ENCODE results near the gene ETV7. TPM values are rescaled to one million over a fixed set of nuclear protein-coding genes. Genes with fewer than 3 reads are reported as not detected.

Gene ETV7
- total RNA-seq, 4 donors from 2014 or later: 3.3 to 12.1 (median 9.9) TPM

DNA sequence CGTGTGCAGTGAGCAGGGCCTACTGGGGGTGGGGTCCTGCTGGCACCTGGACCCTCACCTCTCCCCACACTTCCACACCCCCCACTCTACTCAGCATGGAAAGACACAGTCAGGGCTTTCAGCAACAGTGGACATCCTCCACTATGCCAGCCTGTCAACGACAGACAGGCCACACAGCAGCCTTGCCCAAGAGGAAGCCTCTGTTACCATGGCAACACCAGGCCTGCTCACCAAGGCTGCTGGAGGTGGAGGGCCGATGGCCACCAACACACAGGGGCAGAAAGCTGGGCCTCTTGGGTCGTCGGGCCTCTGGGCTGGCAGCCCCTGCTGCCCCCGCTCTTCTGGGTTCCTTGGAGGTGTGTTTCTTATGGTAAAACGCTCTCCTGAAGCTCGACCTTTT lies 64.4 kb downstream of the ETV7 start:
- TF ChIP-seq POLR2A (IDR thresholded peaks at IDR 0.05): no peak
- TF ChIP-seq, protein P1, sequence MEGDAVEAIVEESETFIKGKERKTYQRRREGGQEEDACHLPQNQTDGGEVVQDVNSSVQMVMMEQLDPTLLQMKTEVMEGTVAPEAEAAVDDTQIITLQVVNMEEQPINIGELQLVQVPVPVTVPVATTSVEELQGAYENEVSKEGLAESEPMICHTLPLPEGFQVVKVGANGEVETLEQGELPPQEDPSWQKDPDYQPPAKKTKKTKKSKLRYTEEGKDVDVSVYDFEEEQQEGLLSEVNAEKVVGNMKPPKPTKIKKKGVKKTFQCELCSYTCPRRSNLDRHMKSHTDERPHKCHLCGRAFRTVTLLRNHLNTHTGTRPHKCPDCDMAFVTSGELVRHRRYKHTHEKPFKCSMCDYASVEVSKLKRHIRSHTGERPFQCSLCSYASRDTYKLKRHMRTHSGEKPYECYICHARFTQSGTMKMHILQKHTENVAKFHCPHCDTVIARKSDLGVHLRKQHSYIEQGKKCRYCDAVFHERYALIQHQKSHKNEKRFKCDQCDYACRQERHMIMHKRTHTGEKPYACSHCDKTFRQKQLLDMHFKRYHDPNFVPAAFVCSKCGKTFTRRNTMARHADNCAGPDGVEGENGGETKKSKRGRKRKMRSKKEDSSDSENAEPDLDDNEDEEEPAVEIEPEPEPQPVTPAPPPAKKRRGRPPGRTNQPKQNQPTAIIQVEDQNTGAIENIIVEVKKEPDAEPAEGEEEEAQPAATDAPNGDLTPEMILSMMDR (IDR thresholded peaks at IDR 0.05): no peak
- Histone ChIP-seq H3K9me3 (no peaks in the 10 kb centered on the region), H3K4me1 (peaks cover 0 to 5% (median 0%) of the 10 kb centered on the region in 4 donors), H3K4me3 (no peak overlapping the region), H3K27ac (no peak overlapping the region), H3K27me3 (no peaks in the 10 kb centered on the region), H3K36me3 (peaks cover 0 to 35% (median 0%) of the 10 kb centered on the region in 3 donors)
- DNase-seq: no peak

DNA sequence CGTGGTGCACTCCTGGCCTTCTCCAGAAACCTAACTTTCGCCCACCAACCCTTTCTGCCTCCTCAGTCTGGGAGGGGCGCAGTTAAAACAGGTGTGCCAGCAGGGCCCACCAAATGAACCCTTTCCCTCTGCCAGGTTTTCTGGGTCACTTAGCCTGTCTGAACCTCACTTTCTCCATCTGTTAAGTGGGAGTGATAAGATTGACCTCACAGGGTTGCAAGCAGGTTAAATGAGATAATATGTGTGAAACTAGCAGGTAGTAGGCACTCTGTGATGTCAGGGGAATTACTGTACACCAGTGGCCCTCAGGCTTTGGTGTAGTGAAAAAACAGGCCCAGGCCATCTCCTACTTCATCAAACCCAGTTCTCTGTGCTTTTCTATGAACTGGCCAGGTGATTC lies 64.9 kb downstream of the ETV7 start:
- no peaks in the 10 kb centered on the region for H3K9me3 ChIP-seq
- no peak overlapping the region for H3K27ac ChIP-seq
- peaks cover 0 to 35% (median 0%) of the 10 kb centered on the region in 3 donors for H3K36me3 ChIP-seq
- no peaks in the 10 kb centered on the region for H3K27me3 ChIP-seq
- no peak overlapping the region for H3K4me3 ChIP-seq
- TF ChIP-seq, protein P1 (IDR thresholded peaks at IDR 0.05): no peak
- TF ChIP-seq POLR2A (IDR thresholded peaks at IDR 0.05): no peak
- no peak for DNase-seq
- peaks cover 0 to 5% (median 0%) of the 10 kb centered on the region in 4 donors for H3K4me1 ChIP-seq

DNA sequence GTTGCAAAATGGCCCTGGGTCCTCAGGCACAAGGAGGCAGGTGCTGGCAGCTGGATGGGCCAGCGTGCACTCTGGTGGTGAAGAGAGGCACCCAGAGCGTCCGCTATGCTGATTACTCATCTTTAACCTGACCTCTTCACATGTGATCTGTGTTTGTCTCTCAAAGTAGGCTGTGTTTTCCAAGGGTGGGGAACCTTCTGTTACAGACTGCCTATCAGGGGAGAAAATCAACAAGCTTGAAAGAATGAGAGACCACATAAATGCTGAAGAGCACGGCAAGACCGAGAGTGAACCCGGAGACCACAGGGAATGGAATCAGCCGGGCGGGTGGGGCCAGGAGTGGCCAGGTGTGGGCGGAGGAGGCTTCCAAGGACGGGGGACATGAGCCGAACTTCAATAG lies 67.0 kb downstream of the ETV7 start:
- no peaks in the 10 kb centered on the region for H3K9me3 ChIP-seq
- peak overlapping the region in 1 of 4 donors; percentile 44 for H3K27ac ChIP-seq
- no peak for TF ChIP-seq POLR2A (IDR thresholded peaks at IDR 0.05)
- TF ChIP-seq, protein P1 (IDR thresholded peaks at IDR 0.05): peak in 2 of 6 experiments; percentile 19 to 29
- peaks cover 0 to 5% (median 0%) of the 10 kb centered on the region in 4 donors for H3K4me1 ChIP-seq
- H3K4me3 ChIP-seq: no peak overlapping the region
- no peaks in the 10 kb centered on the region for H3K27me3 ChIP-seq
- H3K36me3 ChIP-seq: peaks cover 0 to 36% (median 0%) of the 10 kb centered on the region in 3 donors
- DNase-seq: no peak

DNA sequence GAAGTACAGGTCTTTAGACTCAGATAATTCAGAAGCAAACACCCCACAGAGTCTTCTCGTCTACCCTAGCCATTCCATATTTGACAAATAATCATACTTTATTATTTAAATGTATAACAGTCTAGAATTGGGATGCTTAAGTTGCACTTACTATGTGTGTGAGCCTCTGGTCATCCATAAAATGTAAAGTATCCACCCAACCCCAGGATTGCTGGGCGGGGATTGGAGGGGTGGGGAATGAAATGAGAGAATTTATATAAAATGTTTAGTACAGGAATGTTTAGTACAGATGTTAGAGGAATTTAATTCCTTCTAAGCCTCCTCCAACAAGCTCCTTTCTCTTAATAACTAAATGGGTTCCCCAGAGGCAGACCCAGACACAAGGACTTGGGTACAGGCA lies 67.6 kb downstream of the ETV7 start:
- peak overlapping the region in 2 of 4 donors; percentile 62 to 75 for H3K27ac ChIP-seq
- TF ChIP-seq, protein P1 (IDR thresholded peaks at IDR 0.05): no peak
- no peak for TF ChIP-seq POLR2A (IDR thresholded peaks at IDR 0.05)
- H3K36me3 ChIP-seq: peaks cover 0 to 32% (median 0%) of the 10 kb centered on the region in 3 donors
- H3K27me3 ChIP-seq: no peaks in the 10 kb centered on the region
- no peak overlapping the region for H3K4me3 ChIP-seq
- H3K9me3 ChIP-seq: no peaks in the 10 kb centered on the region
- peaks cover 0 to 5% (median 0%) of the 10 kb centered on the region in 4 donors for H3K4me1 ChIP-seq
- no peak for DNase-seq

DNA sequence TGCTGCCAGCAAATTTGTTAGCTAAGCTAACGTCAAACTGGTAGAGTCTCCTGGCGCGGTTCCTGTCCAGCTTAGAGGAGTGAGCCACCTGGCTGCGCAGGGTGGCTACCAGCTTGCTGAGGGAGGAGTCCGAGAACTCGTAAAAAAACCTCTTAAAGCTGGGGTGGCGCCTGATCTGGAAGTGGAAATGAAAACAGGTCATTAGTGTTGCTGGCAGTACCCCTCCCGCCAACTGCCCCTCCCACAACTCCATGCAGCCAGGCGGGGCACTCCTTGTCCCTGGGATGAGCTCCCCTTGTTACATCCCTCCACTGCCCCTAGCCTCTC lies 68.1 kb downstream of the ETV7 start:
- TF ChIP-seq, protein P1 (IDR thresholded peaks at IDR 0.05): peak in 2 of 6 experiments; percentile 26 to 46
- TF ChIP-seq POLR2A (IDR thresholded peaks at IDR 0.05): no peak
- Histone ChIP-seq H3K9me3 (no peaks in the 10 kb centered on the region), H3K36me3 (peaks cover 0 to 30% (median 0%) of the 10 kb centered on the region in 3 donors), H3K27ac (peak overlapping the region in 2 of 4 donors; percentile 62 to 75), H3K4me3 (no peak overlapping the region), H3K4me1 (peaks cover 0 to 5% (median 0%) of the 10 kb centered on the region in 4 donors), H3K27me3 (no peaks in the 10 kb centered on the region)
- DNase-seq: peak in 2 of 3 donors; percentile 62 to 78
